Smooth muscle cell (in vitro differentiated cells): Measurements from ENCODE around the gene IQGAP2. TPM values are rescaled to one million over a fixed set of nuclear protein-coding genes. Genes with fewer than 3 reads are reported as not detected.
"Not testable (repeated sequence)": the region's sequence is repeated elsewhere in the genome, so short reads cannot be mapped to it uniquely, and the experiment has no call there.

Experiments used
- DNase-seq: peaks from one replicate; lab custom pipeline; 2025; ENCODE audit not compliant: unreplicated experiment; lab: John Stamatoyannopoulos, UW
- H2AFZ ChIP-seq: fragments of 200-600 bp; sonication (generic); 2 replicates; pipeline ENCODE4 v1.6.0; 2016; ENCODE audit warnings: antibody characterized with exemption, low read depth, mild to moderate bottlenecking
- H3F3A ChIP-seq: fragments of 200-600 bp; sonication (generic); 2 replicates; pipeline ENCODE4 v1.6.0; 2017; ENCODE audit warnings: antibody characterized with exemption, low read depth
- H3K27ac ChIP-seq: fragments of 200-600 bp; sonication (generic); 2 replicates; pipeline ENCODE4 v1.5.1; 2016; ENCODE audit warnings: low read depth, mild to moderate bottlenecking
- H3K27me3 ChIP-seq: fragments of 200-600 bp; sonication (generic); 2 replicates; pipeline ENCODE4 v1.6.1; 2016; ENCODE audit warnings: low read depth, mild to moderate bottlenecking
- H3K36me3 ChIP-seq: fragments of 200-600 bp; sonication (generic); 2 replicates; pipeline ENCODE4 v1.5.1; 2016; ENCODE audit warnings: low read depth
- H3K4me1 ChIP-seq: fragments of 200-600 bp; sonication (generic); 2 replicates; pipeline ENCODE4 v1.5.1; 2016; ENCODE audit warnings: low read depth
- H3K4me2 ChIP-seq: fragments of 200-600 bp; sonication (generic); 2 replicates; pipeline ENCODE4 v1.6.0; 2016; ENCODE audit warnings: mild to moderate bottlenecking
- H3K4me3 ChIP-seq: fragments of 200-600 bp; sonication (generic); 2 replicates; pipeline ENCODE4 v1.5.1; 2016; ENCODE audit warnings: mild to moderate bottlenecking
- H3K79me2 ChIP-seq: fragments of 200-600 bp; sonication (generic); 2 replicates; pipeline ENCODE4 v1.6.0; 2016; ENCODE audit warnings: low read depth, mild to moderate bottlenecking
- H3K9ac ChIP-seq: fragments of 200-600 bp; sonication (generic); 2 replicates; pipeline ENCODE4 v1.6.0; 2016; ENCODE audit warnings: low read depth
- H3K9me3 ChIP-seq: fragments of 200-600 bp; sonication (generic); replicated peaks from 2 replicates; pipeline ENCODE4 v1.5.1; 2016; ENCODE audit warnings: low read depth
- H4K20me1 ChIP-seq: fragments of 200-600 bp; sonication (generic); 2 replicates; pipeline ENCODE4 v1.6.0; 2016; ENCODE audit warnings: low read depth
- WGBS: methylation state at CpG from one replicate; pipeline ENCODE4 v1.1.7; 2016; ENCODE audit warnings: low lambda C conversion rate; 5-methylcytosine and 5-hydroxymethylcytosine counted together
- polyA plus RNA-seq: library from polyadenylated mRNA; unstranded; fragments of >200 nt; fragmentation: Nextera tagmentation; extraction: Ambion mirVana; gene quantifications from 2 replicates; pipeline ENCODE4 v1.2.1, GENCODE V29; 2016
- total RNA-seq: library from RNA; depleted of rRNA; stranded (reverse); fragments of >200 nt; gene quantifications from 2 replicates; pipeline ENCODE4 v1.2.3, GENCODE V29; 2014
- TF ChIP-seq, protein P1 (sequence below): fragments of 200-600 bp; sonication (generic); IDR thresholded peaks from 2 replicates; pipeline ENCODE4 v1.5.1; 2017; ENCODE audit warnings: borderline replicate concordance, mild to moderate bottlenecking, antibody characterized with exemption; ENCODE audit not compliant: insufficient read depth, poor library complexity, severe bottlenecking

The IQGAP2 gene
- total and polyA plus RNA-seq, 2 experiments from 2014 or later: 7.3 to 16.6 TPM

GRCh38 chr5:76547242-76547890 is 144.3 kb downstream of the IQGAP2 start:
- Histone ChIP-seq H3K4me2 (no peak overlapping the region), H3K9ac (no peak overlapping the region), H3K79me2 (no peaks in the 10 kb centered on the region), H3K4me1 (no peaks in the 10 kb centered on the region), H3K36me3 (no peaks in the 10 kb centered on the region), H3K27ac (no peak overlapping the region), H3K9me3 (no peaks in the 10 kb centered on the region), H2AFZ (no peak overlapping the region), H3K4me3 (no peak overlapping the region), H3K27me3 (no peaks in the 10 kb centered on the region), H3F3A (no peaks in the 10 kb centered on the region), H4K20me1 (no peaks in the 10 kb centered on the region)
- TF ChIP-seq, protein P1, sequence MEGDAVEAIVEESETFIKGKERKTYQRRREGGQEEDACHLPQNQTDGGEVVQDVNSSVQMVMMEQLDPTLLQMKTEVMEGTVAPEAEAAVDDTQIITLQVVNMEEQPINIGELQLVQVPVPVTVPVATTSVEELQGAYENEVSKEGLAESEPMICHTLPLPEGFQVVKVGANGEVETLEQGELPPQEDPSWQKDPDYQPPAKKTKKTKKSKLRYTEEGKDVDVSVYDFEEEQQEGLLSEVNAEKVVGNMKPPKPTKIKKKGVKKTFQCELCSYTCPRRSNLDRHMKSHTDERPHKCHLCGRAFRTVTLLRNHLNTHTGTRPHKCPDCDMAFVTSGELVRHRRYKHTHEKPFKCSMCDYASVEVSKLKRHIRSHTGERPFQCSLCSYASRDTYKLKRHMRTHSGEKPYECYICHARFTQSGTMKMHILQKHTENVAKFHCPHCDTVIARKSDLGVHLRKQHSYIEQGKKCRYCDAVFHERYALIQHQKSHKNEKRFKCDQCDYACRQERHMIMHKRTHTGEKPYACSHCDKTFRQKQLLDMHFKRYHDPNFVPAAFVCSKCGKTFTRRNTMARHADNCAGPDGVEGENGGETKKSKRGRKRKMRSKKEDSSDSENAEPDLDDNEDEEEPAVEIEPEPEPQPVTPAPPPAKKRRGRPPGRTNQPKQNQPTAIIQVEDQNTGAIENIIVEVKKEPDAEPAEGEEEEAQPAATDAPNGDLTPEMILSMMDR: no peak
- no peak for DNase-seq
- 56% methylated on average over 4 of the region's 4 CpGs for WGBS

DNA sequence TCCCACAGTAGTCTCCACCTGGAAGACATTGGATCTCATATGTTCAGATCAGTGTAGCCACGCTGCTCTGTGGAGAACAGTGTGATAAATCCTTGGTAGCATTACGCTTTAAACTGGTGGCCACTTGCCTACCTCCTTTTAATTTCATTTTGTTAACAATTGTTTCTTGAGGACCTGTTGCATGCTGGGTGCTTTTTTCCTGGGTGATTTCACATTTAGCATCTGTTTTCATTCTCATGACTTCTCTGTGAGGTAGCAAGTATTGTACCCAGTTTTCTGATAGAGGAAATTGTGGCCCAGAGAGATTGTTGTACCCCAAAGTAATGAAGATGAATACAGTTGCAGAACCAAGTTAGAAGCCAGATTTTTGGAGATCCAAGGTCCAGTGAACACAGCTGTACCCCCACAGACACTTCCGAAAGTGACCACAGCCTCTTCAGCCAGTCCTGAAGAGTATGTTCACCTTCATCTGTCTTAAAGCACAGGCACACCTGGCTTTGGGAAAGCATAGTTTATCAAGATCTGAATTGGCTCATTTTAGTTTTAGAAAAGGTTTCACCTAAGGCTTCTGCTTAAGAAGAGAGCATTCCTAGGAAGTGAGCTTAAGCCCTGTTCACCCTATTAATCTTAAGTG is 144.9 kb downstream of the IQGAP2 start:
- Histone ChIP-seq H3F3A (no peaks in the 10 kb centered on the region), H3K4me1 (no peaks in the 10 kb centered on the region), H2AFZ (no peak overlapping the region), H3K27me3 (no peaks in the 10 kb centered on the region), H3K9me3 (no peaks in the 10 kb centered on the region), H4K20me1 (no peaks in the 10 kb centered on the region), H3K4me3 (no peak overlapping the region), H3K9ac (no peak overlapping the region), H3K36me3 (no peaks in the 10 kb centered on the region), H3K79me2 (no peaks in the 10 kb centered on the region), H3K27ac (no peak overlapping the region), H3K4me2 (no peak overlapping the region)
- no peak for DNase-seq
- TF ChIP-seq, protein P1: no peak
- WGBS: 93% methylated on average over 3 of the region's 3 CpGs

DNA sequence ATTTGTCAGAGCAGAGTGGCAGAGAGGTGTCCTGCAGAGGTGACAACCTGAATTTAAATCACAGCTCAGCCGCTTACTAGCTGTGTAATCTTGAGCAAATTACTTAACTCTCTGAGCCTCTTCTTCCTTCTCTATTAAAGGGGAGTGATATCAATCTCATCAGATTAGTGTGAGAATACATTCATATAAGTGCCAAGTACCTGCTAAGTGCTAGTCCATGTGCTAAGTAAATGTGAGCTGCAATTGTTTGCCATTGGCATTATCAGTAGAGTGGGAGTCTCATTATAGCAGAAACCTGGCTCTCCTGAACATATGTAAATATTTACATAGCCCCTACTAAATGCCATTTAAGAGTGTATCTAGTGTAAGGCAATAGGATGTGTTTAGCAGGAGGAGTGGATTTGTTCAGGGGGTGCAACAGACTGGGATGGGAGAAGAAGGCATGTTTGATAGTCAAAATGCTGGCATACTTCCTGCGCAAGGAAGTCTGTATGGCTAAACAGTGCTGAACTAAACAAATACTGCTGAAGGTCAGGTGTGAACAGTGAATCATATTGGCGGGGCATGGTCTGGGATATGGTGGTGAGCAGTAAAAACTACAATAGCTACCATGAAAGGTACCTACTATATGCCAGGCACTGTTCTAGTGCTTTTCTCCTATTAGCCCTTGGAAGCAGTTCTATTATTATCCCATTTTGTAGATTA is 145.6 kb downstream of the IQGAP2 start:
- Histone ChIP-seq H3F3A (no peaks in the 10 kb centered on the region), H2AFZ (no peak overlapping the region), H3K27ac (no peak overlapping the region), H3K9ac (no peak overlapping the region), H3K27me3 (no peaks in the 10 kb centered on the region), H4K20me1 (no peaks in the 10 kb centered on the region), H3K79me2 (no peaks in the 10 kb centered on the region), H3K4me1 (no peaks in the 10 kb centered on the region), H3K36me3 (no peaks in the 10 kb centered on the region), H3K4me3 (no peak overlapping the region), H3K9me3 (no peaks in the 10 kb centered on the region), H3K4me2 (no peak overlapping the region)
- WGBS: 91% methylated on average over 3 of the region's 3 CpGs
- DNase-seq: no peak
- TF ChIP-seq, protein P1: no peak

DNA sequence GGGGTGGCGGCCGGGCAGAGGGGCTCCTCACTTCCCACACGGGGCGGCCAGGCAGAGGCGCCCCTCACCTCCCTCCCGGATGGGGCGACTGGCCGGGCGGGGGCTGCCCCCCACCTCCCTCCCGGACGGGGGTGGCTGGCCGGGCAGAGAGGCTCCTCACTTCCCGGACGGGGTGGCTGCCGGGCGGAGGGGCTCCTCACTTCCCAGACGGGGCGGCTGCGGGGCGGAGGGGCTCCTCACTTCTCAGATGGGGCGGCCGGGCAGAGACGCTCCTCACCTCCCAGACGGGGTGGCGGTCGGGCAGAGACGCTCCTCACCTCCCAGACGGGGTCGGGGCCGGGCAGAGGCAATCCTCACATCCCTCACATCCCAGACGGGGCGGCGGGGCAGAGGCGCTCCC is 147.8 kb downstream of the IQGAP2 start:
- not testable (repeated sequence) for H3K9ac ChIP-seq, DNase-seq, H3K79me2 ChIP-seq, H2AFZ ChIP-seq, H3K27me3 ChIP-seq, H3K4me2 ChIP-seq, H3K4me3 ChIP-seq, H4K20me1 ChIP-seq, H3F3A ChIP-seq, H3K4me1 ChIP-seq, H3K27ac ChIP-seq, H3K36me3 ChIP-seq, H3K9me3 ChIP-seq
- 93% methylated on average over 8 of the region's 34 CpGs for WGBS
